Endodermal cell (in vitro differentiated cells): Measurements from ENCODE around the gene TNKS1BP1. TPM values are rescaled to one million over a fixed set of nuclear protein-coding genes. Genes with fewer than 3 reads are reported as not detected.

ENCODE experiments used
- DNase-seq: peaks from one replicate; pipeline ENCODE4 v3.0.0-alpha.2; 2017
- H3K27ac ChIP-seq: 2 replicates; pipeline ENCODE4 v1.5.1; 2013; ENCODE audit warnings: mild to moderate bottlenecking, low read depth, low read length, moderate library complexity
- H3K27me3 ChIP-seq: 2 replicates; pipeline ENCODE4 v1.6.1; 2013; ENCODE audit warnings: mild to moderate bottlenecking, low read length, moderate library complexity; ENCODE audit not compliant: insufficient read depth, control insufficient read depth, poor library complexity, severe bottlenecking
- H3K36me3 ChIP-seq: 2 replicates; pipeline ENCODE4 v1.7.0; 2013; ENCODE audit warnings: mild to moderate bottlenecking, low read length, moderate library complexity; ENCODE audit not compliant: control insufficient read depth, insufficient read depth
- H3K4me1 ChIP-seq: one replicate; pipeline ENCODE4 v1.7.0; 2013; ENCODE audit warnings: low read length; ENCODE audit not compliant: control insufficient read depth, insufficient read depth
- H3K4me3 ChIP-seq: 2 replicates; pipeline ENCODE4 v1.5.1; 2013; ENCODE audit warnings: mild to moderate bottlenecking, low read length, moderate library complexity
- H3K9ac ChIP-seq: 2 replicates; pipeline ENCODE4 v1.6.1; 2013; ENCODE audit warnings: mild to moderate bottlenecking, low read length, moderate library complexity; ENCODE audit not compliant: poor library complexity, severe bottlenecking; ENCODE audit errors: extremely low read depth
- H3K9me3 ChIP-seq: 2 replicates; pipeline ENCODE4 v1.6.1; 2013; ENCODE audit warnings: mild to moderate bottlenecking, low read length, moderate library complexity; ENCODE audit not compliant: control insufficient read depth
- H3K27ac Mint-ChIP-seq: 2 replicates; pipeline ENCODE4 v1.8.0; 2020; ENCODE audit warnings: mixed read lengths
- H3K27me3 Mint-ChIP-seq: 2 replicates; pipeline ENCODE4 v1.8.0; 2021; ENCODE audit warnings: mild to moderate bottlenecking, mixed read lengths; ENCODE audit not compliant: insufficient read depth
- H3K36me3 Mint-ChIP-seq: 2 replicates; pipeline ENCODE4 v1.8.0; 2020; ENCODE audit warnings: low read depth, mixed read lengths
- H3K4me1 Mint-ChIP-seq: 2 replicates; pipeline ENCODE4 v1.8.0; 2020; ENCODE audit warnings: mixed read lengths
- H3K4me3 Mint-ChIP-seq: 2 replicates; pipeline ENCODE4 v1.8.0; 2020; ENCODE audit warnings: mild to moderate bottlenecking, moderate library complexity, mixed read lengths
- H3K9me3 Mint-ChIP-seq: 2 replicates; pipeline ENCODE4 v1.8.0; 2020; ENCODE audit warnings: mild to moderate bottlenecking, mixed read lengths
- WGBS, 2 experiments: methylation state at CpG; one replicate each; pipeline versions ENCODE4 v1.1.5 to v1.1.7; 2013; ENCODE audit warnings: missing lambda C conversion rate in 2 of 2, mixed read lengths in 1 of 2; ENCODE audit not compliant: insufficient coverage in 1 of 2, insufficient read length in 1 of 2; 5-methylcytosine and 5-hydroxymethylcytosine counted together
- total RNA-seq, 2 donors: library from RNA; stranded (reverse); fragmentation: NEBNext Ultra II Directional in 1 of 2; extraction: Animal tissue kit (Norgen Biotek cat#: 25700) in 1 of 2; gene quantifications; 2 replicates in 1 of 2; 3 replicates in 1 of 2; pipeline ENCODE4 v1.2.1, GENCODE V29; 2021
- TF ChIP-seq, protein P1 (sequence below): fragments of 200-600 bp; sonication (generic); conservative IDR thresholded peaks from 2 replicates; pipeline ENCODE4 v1.5.0; 2021; ENCODE audit warnings: antibody characterized with exemption, mild to moderate bottlenecking

TNKS1BP1 gene
- total RNA-seq, 2 donors from 2014 or later, result 60.4 to 73.8 TPM

- no peaks in the 10 kb centered on the region for H3K4me1 ChIP-seq
- no peaks in the 10 kb centered on the region for H3K9me3 ChIP-seq
- TF ChIP-seq, protein P1, sequence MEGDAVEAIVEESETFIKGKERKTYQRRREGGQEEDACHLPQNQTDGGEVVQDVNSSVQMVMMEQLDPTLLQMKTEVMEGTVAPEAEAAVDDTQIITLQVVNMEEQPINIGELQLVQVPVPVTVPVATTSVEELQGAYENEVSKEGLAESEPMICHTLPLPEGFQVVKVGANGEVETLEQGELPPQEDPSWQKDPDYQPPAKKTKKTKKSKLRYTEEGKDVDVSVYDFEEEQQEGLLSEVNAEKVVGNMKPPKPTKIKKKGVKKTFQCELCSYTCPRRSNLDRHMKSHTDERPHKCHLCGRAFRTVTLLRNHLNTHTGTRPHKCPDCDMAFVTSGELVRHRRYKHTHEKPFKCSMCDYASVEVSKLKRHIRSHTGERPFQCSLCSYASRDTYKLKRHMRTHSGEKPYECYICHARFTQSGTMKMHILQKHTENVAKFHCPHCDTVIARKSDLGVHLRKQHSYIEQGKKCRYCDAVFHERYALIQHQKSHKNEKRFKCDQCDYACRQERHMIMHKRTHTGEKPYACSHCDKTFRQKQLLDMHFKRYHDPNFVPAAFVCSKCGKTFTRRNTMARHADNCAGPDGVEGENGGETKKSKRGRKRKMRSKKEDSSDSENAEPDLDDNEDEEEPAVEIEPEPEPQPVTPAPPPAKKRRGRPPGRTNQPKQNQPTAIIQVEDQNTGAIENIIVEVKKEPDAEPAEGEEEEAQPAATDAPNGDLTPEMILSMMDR, result no peak
- H3K27me3 ChIP-seq, result no peaks in the 10 kb centered on the region
- Mint-ChIP-seq H3K27ac (peak overlapping the region; percentile 80), H3K36me3 (peaks cover 37% of the 10 kb centered on the region), H3K4me1 (peaks cover 13% of the 10 kb centered on the region), H3K27me3 (no peaks in the 10 kb centered on the region), H3K9me3 (no peaks in the 10 kb centered on the region), H3K4me3 (no peak overlapping the region)
- H3K36me3 ChIP-seq, result peaks cover 59% of the 10 kb centered on the region
- no peak overlapping the region for H3K4me3 ChIP-seq
- H3K9ac ChIP-seq, result no peak overlapping the region
- 95 to 100% methylated on average over 7 to 10 of the region's 10 CpGs for WGBS, 2 experiments
- H3K27ac ChIP-seq, result no peak overlapping the region
- no peak for DNase-seq
These were observed 12.2 kb downstream of the TNKS1BP1 start for GRCh38 chr11:57312511-57313021.

DNA sequence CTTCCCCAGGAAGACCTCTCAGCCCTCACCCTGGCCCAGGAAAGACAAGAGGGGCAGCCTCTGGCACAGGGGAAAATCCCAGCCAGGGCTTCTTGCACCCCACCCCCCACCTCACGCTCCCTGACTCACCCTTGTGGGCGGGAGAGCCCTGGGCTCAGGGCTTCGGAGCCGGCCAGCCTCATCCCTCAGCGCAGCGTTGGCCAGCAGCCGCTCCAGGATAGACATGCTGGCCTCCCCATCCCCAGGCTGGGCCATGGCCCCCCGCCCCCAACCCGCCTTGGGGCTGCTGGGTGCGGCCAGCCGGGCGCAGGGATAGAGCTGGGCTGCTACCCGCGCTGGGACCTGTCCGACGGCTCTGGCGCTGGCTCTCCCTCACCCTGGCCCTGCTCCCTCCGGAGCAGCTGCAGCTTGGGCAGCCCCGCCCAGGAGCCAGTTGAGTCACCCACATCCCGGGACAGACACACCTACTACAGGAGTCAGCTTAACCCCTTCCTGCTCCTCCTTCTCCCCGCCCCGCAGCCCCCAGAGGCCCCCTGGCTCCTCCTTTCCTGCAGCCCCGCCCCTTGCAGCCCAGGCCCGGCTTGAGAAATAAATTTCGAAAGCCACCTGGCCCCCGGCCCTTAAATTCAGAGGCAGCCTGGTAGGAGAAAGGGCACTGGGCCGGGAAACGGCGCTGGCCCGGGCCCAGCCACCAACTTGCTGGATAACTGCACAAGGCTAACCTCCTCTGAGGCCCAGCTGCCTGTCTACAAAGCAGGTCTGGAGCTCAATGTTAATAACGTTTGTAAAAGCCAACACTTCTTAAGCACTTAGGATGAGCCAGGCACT, 13.4 kb downstream of the TNKS1BP1 start:
- peak overlapping the region; percentile 52 for H3K27ac Mint-ChIP-seq
- Histone ChIP-seq H3K27ac (no peak overlapping the region), H3K9me3 (no peaks in the 10 kb centered on the region), H3K4me1 (no peaks in the 10 kb centered on the region), H3K9ac (peak overlapping the region; percentile 23), H3K36me3 (peaks cover 50% of the 10 kb centered on the region), H3K27me3 (no peaks in the 10 kb centered on the region), H3K4me3 (peak overlapping the region; percentile 72)
- no peaks in the 10 kb centered on the region for H3K27me3 Mint-ChIP-seq
- H3K36me3 Mint-ChIP-seq, result peaks cover 39% of the 10 kb centered on the region
- WGBS, 2 experiments, result 13 to 20% methylated on average over 15 to 31 of the region's 31 CpGs
- TF ChIP-seq, protein P1, result no peak
- H3K4me1 Mint-ChIP-seq, result peaks cover 23% of the 10 kb centered on the region
- peak; percentile 97 for DNase-seq
- H3K4me3 Mint-ChIP-seq, result peak overlapping the region; percentile 45
- no peaks in the 10 kb centered on the region for H3K9me3 Mint-ChIP-seq

GRCh38 chr11:57310630-57311086, 14.1 kb downstream of the TNKS1BP1 start:
- H3K4me3 Mint-ChIP-seq, result peak overlapping the region; percentile 45
- H3K9ac ChIP-seq, result peak overlapping the region; percentile 23
- H3K27ac ChIP-seq, result no peak overlapping the region
- 86 to 94% methylated on average over 4 to 6 of the region's 6 CpGs for WGBS, 2 experiments
- no peaks in the 10 kb centered on the region for H3K27me3 ChIP-seq
- H3K36me3 ChIP-seq, result peaks cover 49% of the 10 kb centered on the region
- H3K27ac Mint-ChIP-seq, result peak overlapping the region; percentile 52
- H3K4me1 ChIP-seq, result no peaks in the 10 kb centered on the region
- peak overlapping the region; percentile 72 for H3K4me3 ChIP-seq
- H3K36me3 Mint-ChIP-seq, result peaks cover 39% of the 10 kb centered on the region
- H3K4me1 Mint-ChIP-seq, result peaks cover 26% of the 10 kb centered on the region
- TF ChIP-seq, protein P1, result no peak
- no peaks in the 10 kb centered on the region for H3K27me3 Mint-ChIP-seq
- H3K9me3 ChIP-seq, result no peaks in the 10 kb centered on the region
- H3K9me3 Mint-ChIP-seq, result no peaks in the 10 kb centered on the region
- no peak for DNase-seq
